ENCODE measurements around the gene PNKP.

The PNKP gene

DNA sequence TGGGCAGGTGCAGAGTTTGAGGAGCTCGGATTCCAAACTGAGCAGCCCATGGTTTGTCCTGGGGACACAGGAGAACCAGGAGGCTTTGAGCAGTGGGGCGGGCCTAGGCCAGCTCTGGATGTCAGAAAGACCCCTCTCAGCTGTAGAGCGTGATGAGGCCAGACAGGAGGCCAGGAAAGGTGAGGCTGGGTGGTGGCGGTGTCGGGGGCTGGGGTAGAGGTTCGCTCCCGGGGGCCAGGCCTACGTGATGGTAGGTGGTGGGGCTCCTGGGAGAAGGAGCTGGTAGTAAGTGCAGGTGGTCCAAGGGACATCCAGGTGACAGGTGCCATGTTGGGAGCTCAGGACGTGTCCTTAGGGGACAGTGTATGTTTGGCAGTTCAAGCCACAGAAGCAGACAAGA is 30.0 kb downstream of the PNKP start:
- peaks cover 3% of the 10 kb centered on the region; the same call in 1 of the 2 replicates for H3K36me3 ChIP-seq (ENCODE audit: low read length)
- H4K20me1 ChIP-seq (ENCODE audit: low read depth, low read length), result no peaks in the 10 kb centered on the region
- no peaks in the 10 kb centered on the region for H3K79me2 ChIP-seq (ENCODE audit: insufficient read depth, low read length)
- H3K27ac ChIP-seq (ENCODE audit: low read depth, low read length), result no peak overlapping the region
- no peaks in the 10 kb centered on the region for H3K27me3 ChIP-seq (ENCODE audit: low read length)
- no peak overlapping the region for H3K4me2 ChIP-seq (ENCODE audit: low read depth, low read length, poor library complexity, severe bottlenecking)
- 0 out of 2 replicates have a peak, but pooled peaks cover 2% of the 10 kb centered on the region for H3F3A ChIP-seq (ENCODE audit: insufficient read depth)
- no peaks in the 10 kb centered on the region for H3K9me3 ChIP-seq (ENCODE audit: insufficient read depth, low read length)
- H3K9ac ChIP-seq (ENCODE audit: low read length), result no peak overlapping the region
- H3K4me3 ChIP-seq (ENCODE audit: insufficient read depth, low read length, poor library complexity, severe bottlenecking), result no peak overlapping the region
- no peaks in the 10 kb centered on the region for H3K9me2 ChIP-seq (replicated peaks; ENCODE audit: insufficient read depth, low read length)
- H2AFZ ChIP-seq (ENCODE audit: low read depth, low read length, severe bottlenecking), result no peak overlapping the region
- TF ChIP-seq, protein P1, sequence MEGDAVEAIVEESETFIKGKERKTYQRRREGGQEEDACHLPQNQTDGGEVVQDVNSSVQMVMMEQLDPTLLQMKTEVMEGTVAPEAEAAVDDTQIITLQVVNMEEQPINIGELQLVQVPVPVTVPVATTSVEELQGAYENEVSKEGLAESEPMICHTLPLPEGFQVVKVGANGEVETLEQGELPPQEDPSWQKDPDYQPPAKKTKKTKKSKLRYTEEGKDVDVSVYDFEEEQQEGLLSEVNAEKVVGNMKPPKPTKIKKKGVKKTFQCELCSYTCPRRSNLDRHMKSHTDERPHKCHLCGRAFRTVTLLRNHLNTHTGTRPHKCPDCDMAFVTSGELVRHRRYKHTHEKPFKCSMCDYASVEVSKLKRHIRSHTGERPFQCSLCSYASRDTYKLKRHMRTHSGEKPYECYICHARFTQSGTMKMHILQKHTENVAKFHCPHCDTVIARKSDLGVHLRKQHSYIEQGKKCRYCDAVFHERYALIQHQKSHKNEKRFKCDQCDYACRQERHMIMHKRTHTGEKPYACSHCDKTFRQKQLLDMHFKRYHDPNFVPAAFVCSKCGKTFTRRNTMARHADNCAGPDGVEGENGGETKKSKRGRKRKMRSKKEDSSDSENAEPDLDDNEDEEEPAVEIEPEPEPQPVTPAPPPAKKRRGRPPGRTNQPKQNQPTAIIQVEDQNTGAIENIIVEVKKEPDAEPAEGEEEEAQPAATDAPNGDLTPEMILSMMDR (IDR thresholded peaks at IDR 0.05; ENCODE audit: insufficient read depth, low read length, poor library complexity, severe bottlenecking), result no peak
- TF ChIP-seq EZH2phosphoT487 (conservative IDR thresholded peaks at IDR 0.05; ENCODE audit: low read length), result no peak

DNA sequence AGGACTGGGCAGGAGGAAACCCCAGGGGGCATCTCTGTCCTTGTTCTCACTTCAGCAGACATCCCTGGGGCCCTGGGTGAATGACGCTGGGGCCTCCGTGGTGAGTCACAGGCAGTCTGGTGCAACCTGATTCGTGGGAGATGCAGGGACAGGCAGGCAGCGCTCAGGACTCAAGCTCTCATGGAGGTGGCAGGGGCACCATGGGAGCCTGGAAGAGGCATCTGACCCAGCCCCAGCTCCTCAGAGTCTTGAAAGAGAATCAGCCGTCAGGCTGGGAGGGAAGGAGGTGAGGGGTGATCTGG is 30.4 kb downstream of the PNKP start:
- no peaks in the 10 kb centered on the region for H3F3A ChIP-seq (ENCODE audit: insufficient read depth)
- no peak overlapping the region for H3K27ac ChIP-seq (ENCODE audit: low read depth, low read length)
- H3K27me3 ChIP-seq (ENCODE audit: low read length), result no peaks in the 10 kb centered on the region
- no peak overlapping the region for H3K4me2 ChIP-seq (ENCODE audit: low read depth, low read length, poor library complexity, severe bottlenecking)
- no peaks in the 10 kb centered on the region for H3K9me3 ChIP-seq (ENCODE audit: insufficient read depth, low read length)
- H3K79me2 ChIP-seq (ENCODE audit: insufficient read depth, low read length), result no peaks in the 10 kb centered on the region
- H2AFZ ChIP-seq (ENCODE audit: low read depth, low read length, severe bottlenecking), result no peak overlapping the region
- no peak overlapping the region for H3K9ac ChIP-seq (ENCODE audit: low read length)
- H3K9me2 ChIP-seq (replicated peaks; ENCODE audit: insufficient read depth, low read length), result no peaks in the 10 kb centered on the region
- H3K36me3 ChIP-seq (ENCODE audit: low read length), result peaks cover 3% of the 10 kb centered on the region; the same call in 1 of the 2 replicates
- no peak for TF ChIP-seq EZH2phosphoT487 (conservative IDR thresholded peaks at IDR 0.05; ENCODE audit: low read length)
- TF ChIP-seq, protein P1 (IDR thresholded peaks at IDR 0.05; ENCODE audit: insufficient read depth, low read length, poor library complexity, severe bottlenecking), result no peak
- no peak overlapping the region for H3K4me3 ChIP-seq (ENCODE audit: insufficient read depth, low read length, poor library complexity, severe bottlenecking)
- H4K20me1 ChIP-seq (ENCODE audit: low read depth, low read length), result no peaks in the 10 kb centered on the region

DNA sequence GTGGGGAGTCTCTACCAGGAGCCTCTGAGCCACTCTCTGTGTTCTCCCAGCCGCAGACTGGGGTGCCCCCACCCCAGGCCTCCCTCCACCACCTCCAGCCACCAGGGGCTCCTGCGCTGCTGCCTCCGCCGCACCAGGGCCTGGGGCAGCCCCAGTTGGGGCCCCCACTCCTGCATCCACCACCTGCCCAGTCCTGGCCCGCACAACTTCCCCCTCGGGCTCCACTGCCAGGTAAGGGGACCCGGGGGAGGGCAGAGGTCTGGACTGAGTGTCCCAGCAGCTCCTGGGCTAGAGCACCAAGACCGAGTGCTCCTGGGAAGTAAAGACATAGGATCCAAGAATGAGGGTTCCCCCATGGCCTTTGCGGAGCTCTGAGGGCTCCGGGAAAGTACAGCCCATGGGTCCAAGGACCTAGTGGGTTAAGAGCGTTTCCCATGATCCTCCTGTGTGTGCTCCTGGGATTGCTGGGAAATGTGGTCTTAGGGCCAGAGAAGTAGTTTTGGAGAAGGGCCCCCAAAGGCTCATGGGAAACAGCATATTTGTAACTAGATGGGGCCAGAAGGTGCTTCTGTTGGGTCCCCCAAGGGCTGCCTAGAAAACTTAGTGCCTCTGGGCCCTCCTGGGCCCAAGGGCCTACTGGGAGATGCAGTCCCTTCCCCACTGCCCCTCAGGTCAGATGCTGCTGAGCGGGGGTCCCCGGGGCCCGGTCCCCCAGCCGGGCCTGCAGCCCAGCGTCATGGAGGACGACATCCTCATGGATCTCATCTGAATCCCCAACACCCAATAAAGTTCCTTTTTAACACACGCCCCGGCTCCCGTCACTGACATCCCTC is 31.0 kb downstream of the PNKP start:
- Histone ChIP-seq H3K27ac (ENCODE audit: low read depth, low read length) (no peak overlapping the region), H3K9me3 (ENCODE audit: insufficient read depth, low read length) (no peaks in the 10 kb centered on the region), H3K27me3 (ENCODE audit: low read length) (no peaks in the 10 kb centered on the region), H3K4me2 (ENCODE audit: low read depth, low read length, poor library complexity, severe bottlenecking) (no peak overlapping the region), H3K36me3 (ENCODE audit: low read length) (peaks cover 3% of the 10 kb centered on the region; the same call in 1 of the 2 replicates), H3K4me3 (ENCODE audit: insufficient read depth, low read length, poor library complexity, severe bottlenecking) (no peak overlapping the region), H2AFZ (ENCODE audit: low read depth, low read length, severe bottlenecking) (no peak overlapping the region), H3K79me2 (ENCODE audit: insufficient read depth, low read length) (no peaks in the 10 kb centered on the region), H3K9ac (ENCODE audit: low read length) (no peak overlapping the region), H3F3A (ENCODE audit: insufficient read depth) (no peaks in the 10 kb centered on the region), H4K20me1 (ENCODE audit: low read depth, low read length) (no peaks in the 10 kb centered on the region), H3K9me2 (replicated peaks; ENCODE audit: insufficient read depth, low read length) (no peaks in the 10 kb centered on the region)
- TF ChIP-seq EZH2phosphoT487 (conservative IDR thresholded peaks at IDR 0.05; ENCODE audit: low read length), result no peak

DNA sequence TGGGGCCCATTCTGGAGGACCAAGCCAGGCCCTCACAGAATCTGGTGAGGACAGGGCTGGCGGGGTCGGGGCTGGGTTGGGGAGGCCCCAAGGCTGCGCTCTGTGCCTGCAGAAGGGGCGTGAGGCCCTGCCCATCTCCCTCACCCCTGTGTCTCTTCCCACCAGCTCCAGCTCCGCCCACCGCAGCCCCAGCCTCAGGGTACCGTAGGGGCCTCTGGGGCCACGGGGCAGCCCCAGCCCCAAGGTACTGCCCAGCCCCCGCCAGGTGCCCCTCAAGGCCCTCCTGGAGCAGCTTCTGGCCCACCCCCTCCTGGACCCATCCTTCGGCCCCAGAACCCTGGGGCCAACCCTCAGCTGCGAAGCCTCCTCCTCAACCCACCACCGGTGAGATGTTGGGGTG is 31.8 kb downstream of the PNKP start:
- Histone ChIP-seq H3K27me3 (ENCODE audit: low read length) (no peaks in the 10 kb centered on the region), H3K36me3 (ENCODE audit: low read length) (peaks cover 3% of the 10 kb centered on the region; the same call in 1 of the 2 replicates), H3K9me3 (ENCODE audit: insufficient read depth, low read length) (no peaks in the 10 kb centered on the region), H3K9me2 (replicated peaks; ENCODE audit: insufficient read depth, low read length) (no peaks in the 10 kb centered on the region), H3K9ac (ENCODE audit: low read length) (no peak overlapping the region), H3K4me3 (ENCODE audit: insufficient read depth, low read length, poor library complexity, severe bottlenecking) (no peak overlapping the region), H3F3A (ENCODE audit: insufficient read depth) (no peaks in the 10 kb centered on the region), H3K4me2 (ENCODE audit: low read depth, low read length, poor library complexity, severe bottlenecking) (no peak overlapping the region), H2AFZ (ENCODE audit: low read depth, low read length, severe bottlenecking) (no peak overlapping the region), H3K27ac (ENCODE audit: low read depth, low read length) (no peak overlapping the region), H3K79me2 (ENCODE audit: insufficient read depth, low read length) (no peaks in the 10 kb centered on the region), H4K20me1 (ENCODE audit: low read depth, low read length) (no peaks in the 10 kb centered on the region)
- TF ChIP-seq, protein P1 (IDR thresholded peaks at IDR 0.05; ENCODE audit: insufficient read depth, low read length, poor library complexity, severe bottlenecking), result no peak
- TF ChIP-seq EZH2phosphoT487 (conservative IDR thresholded peaks at IDR 0.05; ENCODE audit: low read length), result no peak
